CD4-positive, alpha-beta T cell treated with Interleukin-17A for 4 hours (primary cell): ENCODE data around the gene BLACAT1.
"Not testable (repeated sequence)": the region's sequence is repeated elsewhere in the genome, so short reads cannot be mapped to it uniquely, and the experiment has no call there.

Experiments used
- DNase-seq: peaks from one replicate; pipeline ENCODE4 v3.0.0-alpha.2; 2020; ENCODE audit warnings: mixed read lengths

BLACAT1 gene

GRCh38 chr1:205438213-205439158, 17.4 kb downstream of the BLACAT1 start:
- no peak for DNase-seq

GRCh38 chr1:205437570-205437969, 18.3 kb downstream of the BLACAT1 start:
- no peak for DNase-seq

GRCh38 chr1:205436776-205437410, 19.0 kb downstream of the BLACAT1 start:
- no peak for DNase-seq

- no peak for DNase-seq
These were observed 20.0 kb downstream of the BLACAT1 start for GRCh38 chr1:205435578-205436573.

GRCh38 chr1:205434738-205435137, 21.1 kb downstream of the BLACAT1 start:
- DNase-seq = no peak

GRCh38 chr1:205432692-205433091, 23.2 kb downstream of the BLACAT1 start:
- not testable (repeated sequence) for DNase-seq

GRCh38 chr1:205432116-205432515, 23.7 kb downstream of the BLACAT1 start:
- no peak for DNase-seq

- DNase-seq = peak; percentile 69
These were observed 25.0 kb downstream of the BLACAT1 start for GRCh38 chr1:205430696-205431305.

GRCh38 chr1:205429762-205430695, 25.8 kb downstream of the BLACAT1 start:
- DNase-seq = no peak

- DNase-seq = no peak
These were observed 30.8 kb downstream of the BLACAT1 start for GRCh38 chr1:205424901-205425600.

- no peak for DNase-seq
These were observed 31.9 kb downstream of the BLACAT1 start for GRCh38 chr1:205423814-205424399.

GRCh38 chr1:205422993-205423642, 32.7 kb downstream of the BLACAT1 start:
- no peak for DNase-seq

GRCh38 chr1:205421798-205422197, 34.0 kb downstream of the BLACAT1 start, which contains the start of gene LEMD1:
TSS of gene LEMD1 (minus strand) at chr1:205422056. CDS start at chr1:205420536, 1,520 bp downstream.
- DNase-seq = no peak

GRCh38 chr1:205420938-205421337, 34.9 kb downstream of the BLACAT1 start:
- DNase-seq = no peak

GRCh38 chr1:205417870-205418635, 37.8 kb downstream of the BLACAT1 start:
- no peak for DNase-seq

- no peak for DNase-seq
These were observed 39.5 kb downstream of the BLACAT1 start for GRCh38 chr1:205416322-205416721.

GRCh38 chr1:205410581-205411298, 45.1 kb downstream of the BLACAT1 start:
- no peak for DNase-seq

GRCh38 chr1:205407970-205408369, 47.9 kb downstream of the BLACAT1 start:
- no peak for DNase-seq
